ENCODE data around the gene SRC.

DNA sequence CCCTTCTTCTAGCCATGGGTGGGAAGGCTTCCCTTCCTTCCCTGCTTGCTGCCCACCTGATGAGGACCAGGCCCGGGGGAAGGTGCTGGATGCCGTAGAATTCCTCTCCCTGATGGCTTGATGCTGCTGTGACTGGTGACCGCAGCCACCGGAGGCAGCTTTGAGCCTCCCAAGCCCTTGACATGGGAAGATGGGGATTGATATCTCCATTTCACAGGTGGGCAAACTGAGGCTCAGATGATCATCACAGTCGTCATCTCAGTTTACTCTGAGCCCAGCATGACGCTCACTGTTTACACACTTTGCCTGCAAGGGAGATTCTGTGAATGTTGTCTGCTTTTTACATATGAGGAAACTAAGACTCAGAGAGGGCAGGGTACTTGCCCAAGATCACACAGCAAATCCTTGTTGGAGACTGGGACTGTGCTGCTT is 43.9 kb downstream of the SRC start:
- no peak for TF ChIP-seq YY1 (IDR thresholded peaks at IDR 0.05; ENCODE audit: low read depth)
- TF ChIP-seq CTCF (IDR thresholded peaks at IDR 0.05) = peak; percentile 12; the same call in 1 of the 2 replicates
- TF ChIP-seq, protein P1, sequence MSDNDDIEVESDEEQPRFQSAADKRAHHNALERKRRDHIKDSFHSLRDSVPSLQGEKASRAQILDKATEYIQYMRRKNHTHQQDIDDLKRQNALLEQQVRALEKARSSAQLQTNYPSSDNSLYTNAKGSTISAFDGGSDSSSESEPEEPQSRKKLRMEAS (IDR thresholded peaks at IDR 0.05; ENCODE audit: low read depth) = no peak
- TF ChIP-seq TAF1 (IDR thresholded peaks at IDR 0.05; ENCODE audit: borderline replicate concordance, low read depth, low read length) = no peak
- TF ChIP-seq FOSL2 (IDR thresholded peaks at IDR 0.05; ENCODE audit: borderline replicate concordance, low read depth) = no peak
- no peak for TF ChIP-seq SIN3A (IDR thresholded peaks at IDR 0.05; ENCODE audit: borderline replicate concordance, low read depth, low read length)
- TF ChIP-seq, protein P2, sequence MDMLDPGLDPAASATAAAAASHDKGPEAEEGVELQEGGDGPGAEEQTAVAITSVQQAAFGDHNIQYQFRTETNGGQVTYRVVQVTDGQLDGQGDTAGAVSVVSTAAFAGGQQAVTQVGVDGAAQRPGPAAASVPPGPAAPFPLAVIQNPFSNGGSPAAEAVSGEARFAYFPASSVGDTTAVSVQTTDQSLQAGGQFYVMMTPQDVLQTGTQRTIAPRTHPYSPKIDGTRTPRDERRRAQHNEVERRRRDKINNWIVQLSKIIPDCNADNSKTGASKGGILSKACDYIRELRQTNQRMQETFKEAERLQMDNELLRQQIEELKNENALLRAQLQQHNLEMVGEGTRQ (IDR thresholded peaks at IDR 0.05; ENCODE audit: borderline replicate concordance, low read depth, low read length) = no peak
- TF ChIP-seq CHD2 (IDR thresholded peaks at IDR 0.05; ENCODE audit: low read length, partially characterized antibody) = no peak
- TF ChIP-seq POLR2AphosphoS5 (IDR thresholded peaks at IDR 0.05; ENCODE audit: low read depth, low read length) = no peak

All from SK-N-SH (cell line).